HG03342 (cell line): ENCODE results near the gene SARNP.

Experiments used
- ATAC-seq: cut with Tn5 transposase; IDR thresholded peaks from one replicate; pipeline ENCODE4 v1.9.1; 2021; ENCODE audit warnings: mild to moderate bottlenecking, moderate library complexity; ENCODE audit not compliant: unreplicated experiment

Gene SARNP

DNA sequence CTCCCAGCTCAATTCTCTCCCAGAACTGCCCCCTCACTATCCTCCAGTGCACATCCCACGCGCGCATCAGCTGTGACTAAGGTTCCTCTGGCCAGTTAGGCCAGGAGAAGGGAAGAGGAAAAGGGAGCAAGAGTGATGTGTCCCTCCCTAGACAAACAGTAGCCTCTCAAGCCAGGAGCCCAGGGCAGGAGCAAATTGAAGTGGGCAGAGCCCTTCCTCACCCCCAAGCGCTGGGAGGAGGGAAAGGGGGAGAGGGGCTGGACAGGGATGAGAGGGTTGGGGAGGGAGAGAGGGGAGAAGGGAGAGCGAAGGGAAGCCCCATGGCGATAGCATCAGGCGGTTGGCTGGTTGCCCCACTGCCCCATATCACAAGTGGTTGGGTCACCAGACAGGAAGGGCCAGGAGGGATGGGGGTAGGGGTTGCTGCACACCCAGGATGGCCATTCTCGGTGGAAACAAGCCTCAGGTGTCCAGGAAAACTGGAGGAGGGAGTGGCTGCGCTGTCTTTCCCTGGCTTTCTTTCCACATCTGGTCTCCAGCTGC is 89.8 kb downstream of the SARNP start:
- no peak for ATAC-seq

GRCh38 chr12:55726971-55727370 is 90.6 kb downstream of the SARNP start:
- no peak for ATAC-seq

GRCh38 chr12:55725556-55725955 is 92.0 kb downstream of the SARNP start:
- no peak for ATAC-seq

GRCh38 chr12:55724940-55725309 is 92.6 kb downstream of the SARNP start:
- ATAC-seq = no peak

DNA sequence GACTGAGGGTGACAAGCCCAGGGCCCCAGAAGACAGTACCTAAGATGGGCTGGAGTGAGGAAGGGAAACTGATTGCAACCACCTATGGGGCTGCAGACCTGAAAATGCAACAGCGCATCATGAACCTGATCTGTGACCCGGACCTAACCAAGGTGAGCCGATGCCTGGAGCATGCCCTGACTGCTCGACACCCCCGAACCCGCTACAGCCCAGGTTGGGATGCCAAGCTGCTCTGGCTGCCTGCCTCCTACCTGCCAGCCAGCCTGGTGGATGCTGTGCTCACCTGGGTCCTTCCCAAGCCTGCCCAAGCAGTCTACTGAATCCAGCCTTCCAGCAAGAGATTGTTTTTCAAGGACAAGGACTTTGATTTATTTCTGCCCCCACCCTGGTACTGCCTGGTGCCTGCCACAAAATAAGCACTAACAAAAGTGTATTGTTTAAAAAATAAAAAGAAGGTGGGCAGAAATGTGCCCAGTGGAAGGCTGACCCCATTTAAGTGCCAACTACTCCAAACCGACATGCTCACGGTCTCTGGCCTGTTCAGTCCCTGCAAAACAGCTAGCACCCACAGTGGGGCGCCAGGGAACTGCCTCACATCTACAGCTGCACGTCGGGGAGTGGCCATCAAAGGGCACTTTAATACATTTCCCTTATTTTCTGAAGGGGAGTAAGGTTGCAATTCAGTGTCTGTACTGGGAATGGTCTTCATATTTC is 93.1 kb downstream of the SARNP start:
- ATAC-seq = peak; percentile 32

GRCh38 chr12:55723516-55724225 is 93.9 kb downstream of the SARNP start:
- ATAC-seq = no peak

DNA sequence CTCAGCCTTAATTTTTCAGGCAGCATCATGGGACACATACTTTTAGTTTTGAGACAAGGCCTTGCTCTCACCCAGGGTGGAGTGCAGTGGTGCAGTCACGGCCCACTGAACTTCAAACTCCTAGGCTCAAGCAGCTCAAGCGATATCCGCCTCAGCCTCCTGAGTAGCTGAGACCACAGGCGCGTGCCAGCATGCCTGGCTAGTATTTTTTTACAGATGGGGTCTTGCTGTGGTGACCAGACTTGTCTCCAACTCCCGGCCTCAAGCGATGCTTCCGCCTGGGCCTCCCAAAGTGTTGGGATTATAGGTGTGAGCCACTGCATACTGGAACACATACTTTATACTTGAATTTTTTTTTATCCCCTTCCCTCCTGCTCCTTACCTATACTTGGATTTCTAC is 94.6 kb downstream of the SARNP start:
- no peak for ATAC-seq

DNA sequence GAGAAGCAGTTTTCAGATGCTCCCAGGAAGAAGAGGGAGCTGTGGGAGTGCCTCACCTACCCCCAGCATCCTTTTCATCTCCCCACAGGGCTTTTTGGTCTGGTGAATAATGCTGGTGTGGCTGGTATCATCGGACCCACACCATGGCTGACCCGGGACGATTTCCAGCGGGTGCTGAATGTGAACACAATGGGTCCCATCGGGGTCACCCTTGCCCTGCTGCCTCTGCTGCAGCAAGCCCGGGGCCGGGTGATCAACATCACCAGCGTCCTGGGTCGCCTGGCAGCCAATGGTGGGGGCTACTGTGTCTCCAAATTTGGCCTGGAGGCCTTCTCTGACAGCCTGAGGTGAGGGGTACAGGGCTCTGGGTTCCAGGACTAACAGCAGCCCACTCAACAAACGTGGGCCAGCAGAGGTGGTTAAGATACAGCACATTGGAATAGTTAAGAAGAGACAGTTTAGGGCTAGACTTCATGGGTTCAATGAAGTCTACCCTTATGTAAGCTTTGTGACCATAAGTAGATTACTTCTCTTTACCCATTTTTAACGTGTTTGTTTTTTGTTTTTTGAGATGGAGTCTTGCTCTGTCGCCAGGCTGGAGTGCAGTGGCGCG is 95.8 kb downstream of the SARNP start:
- no peak for ATAC-seq

- no peak for ATAC-seq
Measured at GRCh38 chr12:55720894-55721444, 96.6 kb downstream of the SARNP start.

DNA sequence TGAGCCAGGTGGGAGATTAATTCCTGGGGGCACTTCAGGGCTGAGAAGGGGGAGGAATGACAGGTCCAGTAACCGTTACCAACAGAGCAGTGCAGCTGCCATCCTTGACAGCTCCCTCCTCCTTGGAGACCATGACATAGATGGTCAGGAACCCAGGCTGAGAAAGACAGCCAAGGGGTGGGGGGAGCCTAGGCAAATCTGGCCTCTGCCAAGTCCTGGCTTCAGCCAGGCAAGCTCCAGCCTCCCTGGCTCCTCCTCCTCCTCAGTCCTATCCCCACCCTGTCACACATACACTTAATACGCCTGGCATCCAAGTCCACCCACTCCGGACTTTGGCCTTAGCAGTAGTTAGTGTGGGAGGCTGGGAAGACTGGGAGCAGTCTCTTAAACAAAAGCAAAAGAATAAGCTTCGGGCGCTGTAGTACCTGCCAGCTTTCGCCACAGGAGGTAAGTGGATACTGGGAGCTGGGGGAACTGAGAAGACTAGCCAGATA is 97.4 kb downstream of the SARNP start, which contains the start of gene RDH5:
Gene RDH5 (plus strand): TSS at position 323 of the 494 bp plus-strand sequence. CDS start 792 bp downstream, outside the sequence.
- no peak for ATAC-seq

DNA sequence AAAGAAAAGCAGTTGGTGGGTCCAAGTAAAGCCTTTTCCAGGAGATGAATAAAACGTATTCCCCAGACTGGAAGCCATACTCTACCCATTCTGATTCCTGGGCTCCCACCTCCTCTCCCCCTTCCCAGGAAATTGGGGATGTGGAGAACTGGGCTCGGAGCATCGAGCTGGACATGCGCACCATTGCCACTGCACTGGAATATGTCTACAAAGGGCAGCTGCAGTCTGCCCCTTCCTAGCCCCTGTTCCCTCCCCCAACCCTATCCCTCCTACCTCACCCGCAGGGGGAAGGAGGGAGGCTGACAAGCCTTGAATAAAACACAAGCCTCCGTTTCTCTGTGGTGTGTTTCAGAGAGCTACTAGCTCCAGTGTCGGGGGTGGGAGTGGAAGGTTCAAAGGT is 98.2 kb downstream of the SARNP start:
- no peak for ATAC-seq

DNA sequence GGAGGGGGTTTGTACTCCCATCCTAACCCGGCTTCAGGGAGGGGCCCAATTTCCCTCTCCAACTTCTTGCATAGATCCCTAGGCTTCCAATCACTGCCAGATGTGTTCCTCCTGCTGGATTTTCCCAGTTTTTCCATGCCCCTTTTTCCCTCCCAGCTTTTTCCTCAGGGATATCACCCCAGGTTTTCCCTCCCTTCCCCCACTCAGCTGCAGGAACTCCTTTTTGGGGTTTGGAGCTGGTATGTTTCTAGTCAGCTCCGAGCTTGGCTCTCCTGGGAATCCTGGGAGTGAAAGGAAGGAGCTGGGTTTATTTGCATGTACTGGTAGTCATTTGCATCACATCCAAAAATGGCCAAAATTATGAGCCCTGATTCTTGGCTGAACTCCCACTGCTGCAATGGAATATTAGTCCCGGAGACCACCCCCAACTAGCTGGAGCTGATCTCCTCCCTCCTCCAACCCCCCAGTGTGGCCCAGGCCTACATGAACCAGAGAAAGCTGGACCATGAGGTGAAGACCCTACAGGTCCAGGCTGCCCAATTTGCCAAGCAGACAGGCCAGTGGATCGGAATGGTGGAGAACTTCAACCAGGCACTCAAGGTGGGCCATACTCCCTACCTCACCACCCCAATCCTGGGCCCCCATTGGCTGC is 98.8 kb downstream of the SARNP start:
- no peak for ATAC-seq

DNA sequence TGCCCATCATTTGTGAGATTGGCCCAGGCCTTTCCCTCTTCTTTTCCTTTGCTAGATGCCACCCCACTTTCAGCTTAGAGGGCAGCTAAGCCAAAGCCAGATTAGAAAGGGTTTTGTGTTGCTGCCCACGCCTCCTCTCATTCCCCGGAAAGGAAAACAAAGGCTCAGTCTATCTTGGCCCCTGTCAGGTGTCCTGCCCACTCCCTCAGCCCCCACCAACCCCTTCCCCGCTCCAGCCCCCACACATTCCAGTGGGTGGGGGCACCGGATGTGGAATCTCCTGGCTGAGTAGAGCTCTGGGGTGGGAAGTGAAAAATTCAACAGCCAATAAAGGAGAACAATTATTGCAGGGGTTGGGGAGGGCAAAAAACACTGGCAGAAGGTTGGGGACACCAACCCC is 99.5 kb downstream of the SARNP start:
- no peak for ATAC-seq

DNA sequence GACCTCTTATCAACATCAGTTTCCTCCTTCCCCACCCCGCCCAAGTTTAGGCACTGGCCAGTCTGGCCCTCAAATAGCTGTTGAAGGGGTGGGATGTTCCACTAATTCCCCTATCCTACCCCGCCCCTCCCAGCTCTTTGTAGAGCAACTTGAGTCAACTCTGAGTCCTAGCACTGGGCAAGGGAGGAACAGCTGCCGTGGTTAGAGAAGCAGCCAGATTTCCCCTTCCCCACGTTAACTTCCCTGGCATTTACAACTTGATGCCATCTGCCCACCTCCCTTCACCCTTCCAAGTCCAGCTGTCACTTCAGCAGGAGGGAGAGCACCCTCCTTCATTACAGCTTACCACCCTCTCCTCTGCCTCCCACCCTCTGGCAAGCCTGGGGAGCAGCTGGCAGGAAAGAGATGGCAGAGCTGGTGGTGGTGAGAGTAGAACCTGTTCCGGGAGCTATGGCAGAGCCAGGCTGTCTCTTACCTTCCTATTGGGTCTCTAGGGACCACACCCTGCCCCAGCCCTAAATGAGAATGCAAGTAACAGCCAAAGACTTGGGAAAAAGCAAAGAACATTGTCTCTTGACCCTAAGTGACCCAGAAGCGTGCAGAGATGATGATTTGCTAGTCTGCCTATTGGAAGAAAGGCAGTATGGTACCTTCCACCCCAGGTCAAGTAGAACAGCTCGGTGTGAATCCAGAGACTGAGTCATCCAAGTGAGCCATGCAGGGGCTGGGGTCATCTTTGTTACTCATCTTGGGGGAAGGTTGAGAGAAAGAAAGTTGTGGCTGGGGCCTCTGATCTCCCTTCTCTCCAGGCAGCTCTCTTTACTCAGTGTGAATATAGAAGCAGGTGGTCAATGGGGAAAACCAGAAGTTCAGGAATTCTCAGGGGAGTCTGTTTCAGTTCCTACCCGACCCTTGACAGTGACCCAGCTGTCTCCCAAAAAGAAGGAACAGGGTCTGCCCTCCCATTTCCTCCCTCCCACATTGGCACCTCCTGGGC is 100.2 kb downstream of the SARNP start:
- no peak for ATAC-seq

- peak; percentile 26 for ATAC-seq
Measured at GRCh38 chr12:55716582-55716957, 101.0 kb downstream of the SARNP start.

DNA sequence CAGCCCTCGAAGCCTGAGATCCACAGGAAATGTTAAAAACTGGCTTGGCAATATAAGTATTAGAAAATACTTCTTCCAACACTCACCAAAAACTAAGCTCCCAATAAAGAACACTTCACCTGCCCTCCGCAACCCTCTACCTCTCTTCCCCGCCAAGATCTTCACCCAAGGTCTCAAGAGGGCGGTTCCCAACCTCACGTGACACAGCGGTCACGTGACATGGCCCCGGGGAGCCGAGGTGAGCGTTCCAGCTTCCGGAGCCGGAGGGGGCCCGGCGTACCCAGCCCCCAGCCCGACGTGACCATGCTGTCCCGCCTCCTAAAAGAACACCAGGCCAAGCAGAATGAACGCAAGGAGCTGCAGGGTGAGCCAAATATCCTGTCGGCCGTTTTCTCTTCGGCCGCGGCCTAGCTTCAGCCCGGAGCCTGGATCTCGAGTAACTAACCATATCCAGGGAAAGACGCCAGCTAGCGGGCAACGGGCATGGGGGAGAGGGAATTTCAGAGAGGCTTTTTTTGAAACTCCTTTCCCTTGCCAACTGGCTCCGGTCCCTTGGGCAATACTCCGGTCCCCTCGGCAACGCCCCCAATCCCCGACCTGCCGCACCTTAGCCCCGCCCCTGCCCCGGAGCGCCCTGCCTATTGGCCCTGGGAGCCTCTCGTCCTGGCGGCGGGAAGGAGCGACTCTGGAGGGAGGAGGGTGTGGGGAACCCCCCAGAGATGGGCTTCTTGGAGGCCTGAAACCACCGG is 101.5 kb downstream of the SARNP start, which contains the start of gene BLOC1S1:
Gene BLOC1S1 (plus strand): TSS at position 214 of the 749 bp plus-strand sequence. CDS start 6 bp downstream, at position 220.
- ATAC-seq = peak; percentile 88

GRCh38 chr12:55715169-55715764 is 102.3 kb downstream of the SARNP start:
- ATAC-seq = no peak

DNA sequence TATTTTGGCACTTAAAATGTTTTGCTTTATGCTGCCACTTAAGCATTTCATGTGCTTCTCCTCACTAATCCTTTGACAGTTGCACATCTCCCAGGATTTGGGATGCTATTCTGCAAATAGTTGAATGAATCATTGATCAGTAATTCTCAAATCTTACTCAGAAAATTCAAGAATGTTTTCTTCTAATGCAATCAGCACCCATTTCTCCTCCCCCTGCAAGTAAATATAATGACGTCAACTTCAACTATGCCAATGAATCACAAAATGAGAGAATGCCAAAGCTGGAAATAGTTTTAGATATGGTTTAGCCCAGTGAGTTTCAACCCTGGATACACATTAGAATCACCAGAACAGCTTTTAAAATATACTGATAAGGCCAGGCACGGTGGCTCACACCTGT is 103.8 kb downstream of the SARNP start:
- no peak for ATAC-seq
